NCI-H446 treated with DMSO at 0.1 percent for 48 hours (cell line): ENCODE data around the gene TNS3.

Source experiments
- DNase-seq: peaks from one replicate; lab custom pipeline; 2025; lab: John Stamatoyannopoulos, UW

Gene TNS3

GRCh38 chr7:47368190-47368812 is 213.6 kb downstream of the TNS3 start:
- DNase-seq: no peak

DNA sequence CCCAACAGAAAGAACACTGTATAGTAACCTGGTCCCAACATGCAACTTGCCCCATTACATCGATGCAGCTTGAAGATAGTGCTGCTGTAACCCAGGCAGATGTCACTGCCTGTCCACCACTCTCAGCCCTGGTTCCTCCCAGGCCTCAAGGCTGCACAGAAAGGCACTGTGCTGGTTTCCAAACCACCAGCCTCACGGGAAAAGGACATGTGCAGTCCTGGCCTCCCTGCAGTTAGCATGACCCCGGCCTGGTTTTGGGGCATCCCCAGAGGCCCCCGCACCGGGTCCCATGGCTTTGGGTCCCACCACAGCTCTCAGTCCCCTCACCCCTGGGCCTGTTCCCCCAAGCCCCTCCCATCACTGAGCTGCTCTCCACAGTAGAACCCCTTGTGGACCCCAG is 214.5 kb downstream of the TNS3 start:
- DNase-seq: no peak

- no peak for DNase-seq
Observed at GRCh38 chr7:47366960-47367359, 215.0 kb downstream of the TNS3 start.

DNA sequence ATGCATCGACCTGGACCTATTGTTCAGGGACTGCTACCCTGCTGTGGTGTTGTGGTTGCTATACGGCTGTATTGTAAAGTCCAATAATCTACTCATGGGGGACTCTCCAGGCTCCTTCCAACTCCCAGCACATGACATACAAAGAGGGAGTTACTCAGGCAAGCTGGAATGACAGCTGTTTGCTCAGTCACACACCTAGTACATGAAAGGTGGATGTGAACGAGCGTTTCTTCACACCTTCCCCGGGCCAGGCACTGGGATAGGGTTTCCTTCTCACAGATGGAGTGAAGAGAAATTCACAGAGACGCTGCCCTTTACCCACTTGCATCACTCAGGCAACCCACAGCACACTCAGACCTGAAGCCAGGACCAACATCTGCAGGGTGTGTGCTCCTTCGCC is 215.7 kb downstream of the TNS3 start:
- no peak for DNase-seq

GRCh38 chr7:47362984-47363383 is 218.9 kb downstream of the TNS3 start:
- no peak for DNase-seq

- no peak for DNase-seq
Observed at GRCh38 chr7:47361746-47362215, 220.1 kb downstream of the TNS3 start.

DNA sequence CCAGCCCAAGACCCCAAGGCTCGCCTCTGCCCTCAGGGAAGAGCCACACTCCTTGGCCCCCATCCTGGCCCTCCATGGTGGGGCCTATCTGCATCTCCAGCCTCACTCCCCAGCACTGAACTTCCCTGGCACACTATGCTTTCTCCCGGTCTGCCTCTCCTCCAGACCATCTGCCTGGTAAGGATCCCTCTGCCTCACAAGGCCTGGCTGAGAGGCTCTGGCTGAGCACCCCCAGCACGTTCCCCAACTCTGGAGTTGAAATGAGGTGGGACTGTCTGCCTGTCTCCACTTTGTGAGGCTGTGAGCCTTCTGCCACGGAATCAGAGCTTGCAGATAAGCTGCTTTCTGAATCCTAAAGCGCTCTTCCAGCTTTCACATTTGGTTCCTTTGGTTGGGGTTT is 220.7 kb downstream of the TNS3 start:
- no peak for DNase-seq

DNA sequence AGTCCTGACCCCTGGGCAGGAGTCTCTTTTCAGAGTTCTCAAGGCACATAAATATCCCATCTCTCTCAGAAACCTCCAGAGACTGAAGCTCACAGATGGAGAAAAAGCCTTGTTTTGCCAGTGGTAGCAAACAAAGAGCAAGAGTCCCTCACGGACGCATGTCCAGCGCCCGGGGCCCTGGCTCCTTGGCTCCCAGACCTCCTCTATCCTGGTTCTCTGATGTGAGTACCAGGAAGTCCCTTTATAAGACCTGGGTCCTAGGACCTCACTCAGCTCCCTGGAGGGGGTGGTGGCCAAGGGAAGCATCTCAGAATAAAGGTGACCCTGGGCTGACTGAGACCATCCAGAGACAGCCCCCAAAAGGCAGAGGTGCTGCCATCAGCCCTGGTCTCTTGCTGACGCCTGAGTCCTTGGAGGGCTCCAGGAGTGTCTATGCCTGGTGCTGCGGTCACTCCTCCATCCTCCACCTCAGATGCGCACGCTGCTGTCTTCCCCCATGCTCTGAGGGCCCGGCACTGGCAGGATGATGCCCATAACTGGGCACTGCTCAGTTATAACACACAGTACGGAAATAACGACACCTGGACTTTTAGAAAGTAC is 221.5 kb downstream of the TNS3 start:
- no peak for DNase-seq

- DNase-seq: no peak
Observed at GRCh38 chr7:47358944-47359588, 222.8 kb downstream of the TNS3 start.

DNA sequence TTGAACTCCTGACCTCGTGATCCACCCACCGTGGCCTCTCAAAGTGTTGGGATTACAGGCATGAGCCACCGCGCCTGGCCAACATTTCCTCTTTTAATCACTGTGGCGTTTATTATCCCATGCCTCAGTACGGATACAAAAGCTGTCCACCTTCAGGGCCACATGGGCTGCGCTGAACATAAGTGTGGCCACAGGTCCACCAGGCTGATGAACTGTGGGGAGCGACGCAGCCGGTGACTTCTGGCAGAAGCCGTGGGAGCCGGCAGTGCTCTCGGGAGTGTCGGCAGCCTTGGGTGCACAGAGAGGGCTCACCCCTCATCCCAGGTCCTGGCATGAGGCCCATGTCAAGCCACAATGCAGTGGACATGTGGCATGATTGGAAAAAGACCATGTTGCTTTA is 223.6 kb downstream of the TNS3 start:
- DNase-seq: no peak

DNA sequence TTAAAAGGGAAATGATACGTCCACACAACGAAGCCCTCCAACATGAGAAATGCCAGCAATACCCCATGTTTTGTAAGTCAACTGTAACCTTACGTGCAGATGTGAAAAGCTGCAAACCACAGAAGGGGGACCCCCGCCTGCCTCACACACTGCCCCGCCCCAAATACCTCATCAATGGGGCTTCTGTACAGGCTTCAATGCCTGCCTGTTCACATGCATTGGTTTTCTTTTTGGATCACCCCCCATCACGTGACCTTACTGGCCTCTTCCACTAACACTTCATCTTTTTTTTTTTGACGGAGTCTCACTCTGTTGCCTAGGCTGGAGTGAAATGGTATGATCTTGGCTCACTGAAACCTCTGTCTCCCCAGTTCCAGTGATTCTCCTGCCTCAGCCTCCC is 224.0 kb downstream of the TNS3 start:
- DNase-seq: no peak

DNA sequence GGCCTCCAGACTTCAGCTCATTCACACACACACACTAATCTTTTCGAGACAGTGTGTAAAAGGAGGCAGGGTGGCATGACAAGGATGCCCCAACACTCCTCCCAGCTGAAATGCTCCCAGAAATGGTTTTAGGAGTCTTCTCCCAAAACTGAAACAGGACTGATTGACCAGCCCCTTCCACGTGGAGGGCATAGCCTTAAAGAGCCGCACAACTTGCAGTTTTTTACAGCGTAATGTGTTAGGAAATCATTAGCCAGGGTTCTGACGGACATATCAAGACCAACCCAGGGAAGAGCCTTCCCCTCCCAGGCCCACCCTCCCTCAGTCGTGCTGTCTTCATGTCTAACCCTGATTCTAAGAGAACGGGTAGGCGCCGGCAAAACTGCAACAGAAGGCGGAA is 224.6 kb downstream of the TNS3 start:
- no peak for DNase-seq

DNA sequence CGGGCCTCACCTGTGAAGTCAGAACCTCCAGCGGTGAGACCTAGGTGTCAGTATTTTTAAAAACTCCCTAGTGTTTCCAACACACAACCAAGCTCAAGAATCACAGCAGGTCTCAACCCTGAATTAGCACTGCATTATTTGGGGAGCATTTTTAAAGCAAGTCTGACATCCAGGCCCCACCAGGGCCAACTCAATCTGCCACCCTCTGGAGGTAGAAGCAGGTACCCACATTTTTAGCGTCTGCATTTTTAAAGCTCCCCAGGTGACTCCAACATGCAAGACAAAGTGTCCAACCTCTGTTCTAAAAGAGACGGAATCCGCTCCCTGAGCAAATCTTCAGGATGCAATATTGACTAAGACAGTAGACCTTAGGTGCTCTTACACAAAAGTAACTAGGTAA is 225.7 kb downstream of the TNS3 start:
- DNase-seq: no peak

DNA sequence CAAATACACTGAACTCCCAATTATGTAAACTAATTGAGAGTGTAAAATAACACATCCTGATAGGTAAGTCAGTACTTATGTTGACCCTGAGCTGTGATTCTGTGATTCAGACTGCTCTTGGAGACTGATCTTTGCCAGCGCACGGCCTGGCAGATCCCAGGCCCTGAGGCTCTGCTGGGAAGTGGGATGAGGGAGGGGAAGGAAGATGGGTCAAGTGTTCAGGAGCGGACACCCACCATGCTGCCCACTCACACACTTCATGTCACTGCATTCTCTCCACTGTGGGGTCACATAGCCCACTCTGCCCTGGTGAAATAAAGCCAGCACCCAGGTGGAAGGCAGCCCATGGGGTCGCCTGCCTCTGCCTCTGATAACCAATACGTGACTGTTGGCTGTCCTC is 226.2 kb downstream of the TNS3 start:
- no peak for DNase-seq

DNA sequence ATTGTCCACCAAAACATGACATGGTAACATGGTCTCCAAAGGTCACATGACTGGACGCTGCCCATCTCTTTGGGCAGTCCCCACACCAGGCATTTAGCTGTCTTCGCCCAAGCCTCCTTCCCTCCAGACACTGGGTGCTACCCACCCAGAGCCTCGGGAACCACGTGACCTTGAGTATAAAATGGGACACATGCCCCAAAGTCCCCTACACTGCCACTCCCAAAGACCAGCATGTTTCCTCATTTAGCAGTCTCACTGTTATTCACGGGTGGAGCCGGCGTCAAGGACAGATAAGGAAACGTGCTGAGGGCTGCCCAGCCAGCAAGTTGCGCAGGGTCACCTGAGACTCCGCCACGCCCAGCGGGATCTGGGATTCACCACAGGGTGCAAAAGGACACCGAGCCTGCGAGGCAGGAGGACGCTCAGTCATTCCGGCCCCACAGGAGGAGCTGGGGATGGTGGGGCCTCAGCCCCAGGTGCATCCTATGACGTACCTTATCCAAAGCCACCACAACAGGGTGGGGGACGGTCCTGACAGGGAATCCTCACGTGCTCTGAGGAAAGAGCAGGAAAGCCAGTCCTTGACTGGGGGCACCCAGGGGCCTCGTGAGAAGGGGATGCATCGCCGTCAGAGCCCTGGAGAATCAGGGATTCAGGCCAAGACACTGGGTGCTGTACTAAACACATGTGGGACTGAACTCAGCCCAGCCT is 226.9 kb downstream of the TNS3 start:
- no peak for DNase-seq

GRCh38 chr7:47354071-47354470 is 227.8 kb downstream of the TNS3 start:
- DNase-seq: no peak

DNA sequence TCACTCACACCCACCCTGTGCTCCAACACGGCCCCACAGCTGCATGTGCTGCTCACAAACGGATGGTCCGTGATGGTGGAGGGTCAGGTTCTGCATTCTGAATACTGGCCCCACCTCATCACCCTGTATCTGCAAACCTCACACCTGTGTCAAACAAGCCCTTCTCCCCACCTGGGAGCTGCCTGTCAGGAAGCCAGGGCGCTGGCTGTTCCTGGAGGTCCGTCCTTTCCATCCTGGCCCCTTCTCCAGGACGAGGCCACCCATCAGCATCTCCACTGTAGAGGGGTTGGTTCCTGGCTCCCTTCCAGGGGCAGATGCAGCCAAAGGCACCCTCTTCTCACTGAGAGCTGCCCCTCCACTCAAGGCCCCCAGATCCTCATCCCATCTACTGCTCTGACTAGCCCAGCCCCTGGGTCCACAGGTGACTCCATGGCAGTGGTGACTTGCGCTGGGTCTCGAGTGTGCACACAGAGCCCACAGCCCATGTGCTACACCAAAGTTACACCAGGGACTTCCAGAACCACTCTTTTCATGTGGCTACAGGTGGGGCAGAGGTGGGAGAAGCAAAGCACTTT is 229.4 kb downstream of the TNS3 start:
- DNase-seq: no peak

- DNase-seq: no peak
Observed at GRCh38 chr7:47351233-47352154, 230.4 kb downstream of the TNS3 start.

DNA sequence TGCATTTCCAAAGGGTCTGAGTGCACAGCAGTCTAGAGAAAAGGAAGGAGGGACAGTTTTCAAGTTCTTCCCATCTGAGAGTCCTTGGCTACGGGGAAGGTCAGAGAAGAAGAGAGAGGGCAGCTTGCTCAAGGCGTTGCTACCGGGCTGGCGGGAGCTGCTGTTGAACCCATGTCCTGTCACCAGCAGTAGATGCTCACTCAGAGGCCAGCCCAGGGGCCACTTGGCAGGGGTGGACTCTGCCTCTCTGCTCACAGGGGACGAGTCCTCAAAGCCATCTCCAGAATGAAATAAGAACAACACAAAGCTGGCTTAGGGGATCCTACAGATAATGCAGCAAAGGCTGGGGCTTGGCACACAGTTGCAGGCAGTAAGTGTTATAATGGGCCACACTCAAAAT is 231.5 kb downstream of the TNS3 start:
- no peak for DNase-seq

GRCh38 chr7:47349401-47349800 is 232.5 kb downstream of the TNS3 start:
- DNase-seq: no peak

GRCh38 chr7:47347816-47348385 is 234.0 kb downstream of the TNS3 start:
- no peak for DNase-seq
